ENCODE results near the gene TDRKH.

- TF ChIP-seq POLR2A (IDR thresholded peaks at IDR 0.05; ENCODE audit: low read depth, low read length), result no peak
- TF ChIP-seq TAF1 (IDR thresholded peaks at IDR 0.05; ENCODE audit: low read depth, low read length), result no peak
- no peak for TF ChIP-seq SPI1 (IDR thresholded peaks at IDR 0.05; ENCODE audit: low read depth, low read length)
- no peak for TF ChIP-seq POLR2AphosphoS5 (IDR thresholded peaks at IDR 0.05; ENCODE audit: low read depth, low read length)
- TF ChIP-seq POU2F2 (IDR thresholded peaks at IDR 0.05; ENCODE audit: low read depth, low read length), result no peak
- TF ChIP-seq PAX5 (IDR thresholded peaks at IDR 0.05; ENCODE audit: insufficient read depth, low read length, severe bottlenecking), result no peak
These were observed 11.5 kb upstream of the TDRKH start for GRCh38 chr1:151801846-151802245.
